Tibial nerve (tissue), 4 donors: ENCODE results near the gene RTL1.

Experiments
- EP300 ChIP-seq, 2 donors: sonication (generic); formaldehyde crosslinking; IDR thresholded peaks; one replicate each; pipeline ENCODE4 v1.6.1; 2017; ENCODE audit warnings: antibody characterized with exemption in 2 of 2, mild to moderate bottlenecking in 1 of 2
- POLR2A ChIP-seq, 2 donors: fragments of 450-650 bp; IDR thresholded peaks; one replicate each; pipeline ENCODE4 v1.6.1; 2017; ENCODE audit warnings: antibody characterized with exemption in 2 of 2, mild to moderate bottlenecking in 2 of 2, moderate library complexity in 2 of 2
- TF ChIP-seq, protein P1 (sequence below), 5 experiments: fragments of 200-600 bp in 3 of 5; fragments of 450-650 bp in 2 of 5; sonication (generic) in 3 of 5; IDR thresholded peaks; one replicate each; pipeline ENCODE4 v1.5.1; 2016 to 2019; ENCODE audit warnings: antibody characterized with exemption in 5 of 5, mild to moderate bottlenecking in 3 of 5, moderate library complexity in 2 of 5

DNA sequence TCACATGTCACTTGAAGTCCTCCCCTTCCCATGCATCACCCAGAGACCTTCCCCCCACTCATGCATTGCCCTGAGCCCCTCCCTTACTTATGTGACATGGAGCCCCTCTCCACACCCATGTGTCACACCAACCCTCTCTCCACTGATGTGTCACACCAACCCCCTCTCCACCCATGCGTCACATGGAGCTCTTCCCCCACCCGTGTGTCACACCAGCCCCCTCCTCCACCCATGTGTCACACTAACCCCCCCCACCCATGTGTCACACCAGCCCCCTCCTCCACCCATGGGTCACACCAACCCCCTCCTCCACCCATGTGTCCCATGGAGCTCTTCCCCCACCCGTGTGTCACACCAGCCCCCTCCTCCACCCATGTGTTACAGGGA is 30.4 kb downstream of the RTL1 start:
- TF ChIP-seq, protein P1, sequence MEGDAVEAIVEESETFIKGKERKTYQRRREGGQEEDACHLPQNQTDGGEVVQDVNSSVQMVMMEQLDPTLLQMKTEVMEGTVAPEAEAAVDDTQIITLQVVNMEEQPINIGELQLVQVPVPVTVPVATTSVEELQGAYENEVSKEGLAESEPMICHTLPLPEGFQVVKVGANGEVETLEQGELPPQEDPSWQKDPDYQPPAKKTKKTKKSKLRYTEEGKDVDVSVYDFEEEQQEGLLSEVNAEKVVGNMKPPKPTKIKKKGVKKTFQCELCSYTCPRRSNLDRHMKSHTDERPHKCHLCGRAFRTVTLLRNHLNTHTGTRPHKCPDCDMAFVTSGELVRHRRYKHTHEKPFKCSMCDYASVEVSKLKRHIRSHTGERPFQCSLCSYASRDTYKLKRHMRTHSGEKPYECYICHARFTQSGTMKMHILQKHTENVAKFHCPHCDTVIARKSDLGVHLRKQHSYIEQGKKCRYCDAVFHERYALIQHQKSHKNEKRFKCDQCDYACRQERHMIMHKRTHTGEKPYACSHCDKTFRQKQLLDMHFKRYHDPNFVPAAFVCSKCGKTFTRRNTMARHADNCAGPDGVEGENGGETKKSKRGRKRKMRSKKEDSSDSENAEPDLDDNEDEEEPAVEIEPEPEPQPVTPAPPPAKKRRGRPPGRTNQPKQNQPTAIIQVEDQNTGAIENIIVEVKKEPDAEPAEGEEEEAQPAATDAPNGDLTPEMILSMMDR (IDR thresholded peaks at IDR 0.05): no peak
- TF ChIP-seq POLR2A (IDR thresholded peaks at IDR 0.05) (no peak), EP300 (IDR thresholded peaks at IDR 0.05) (no peak)
